SU-DHL-6 (cell line): ENCODE data around the gene DUS3L.

Experiments
- CTCF ChIP-seq: fragments of 200-600 bp; sonication (generic); IDR thresholded peaks from one replicate; pipeline ENCODE4 v1.5.1; 2017; ENCODE audit warnings: antibody characterized with exemption, mild to moderate bottlenecking, low read length, moderate library complexity; ENCODE audit not compliant: insufficient read depth, poor library complexity, severe bottlenecking
- EZH2phosphoT487 ChIP-seq: fragments of 200-600 bp; sonication (generic), shearing (Covaris generic); conservative IDR thresholded peaks from 2 replicates; pipeline ENCODE4 v1.6.1; 2018; ENCODE audit warnings: mild to moderate bottlenecking, antibody characterized with exemption, low read length, moderate library complexity, mixed read lengths

GRCh38 chr19:5803752-5804515, 13.0 kb upstream of the DUS3L start:
- TF ChIP-seq CTCF, result peak; percentile 96
- no peak for TF ChIP-seq EZH2phosphoT487
